Transverse colon (tissue), 4 donors: ENCODE measurements around the gene SLC22A14. TPM values are rescaled to one million over a fixed set of nuclear protein-coding genes. Genes with fewer than 3 reads are reported as not detected.

ENCODE experiments used
- DNase-seq: peaks from one replicate; pipeline ENCODE4 v3.0.0-alpha.2; 2019
- H3K27ac ChIP-seq, 4 donors: fragments of 200-600 bp; sonication (generic); 2 replicates each; pipeline ENCODE4 v1.5.1; 2016 to 2018; ENCODE audit warnings: inconsistent platforms in 4 of 4
- H3K27me3 ChIP-seq: fragments of 200-600 bp; sonication (generic); 2 replicates; pipeline ENCODE4 v1.5.1; 2017; ENCODE audit warnings: inconsistent platforms
- H3K36me3 ChIP-seq, 4 donors: fragments of 200-600 bp; sonication (generic); 2 replicates each; pipeline ENCODE4 v1.5.1; 2017 to 2019; ENCODE audit warnings: inconsistent platforms in 4 of 4
- H3K4me1 ChIP-seq, 4 donors: fragments of 200-600 bp; sonication (generic); 2 replicates each; pipeline ENCODE4 v1.5.1; 2017 to 2020; ENCODE audit warnings: inconsistent platforms in 4 of 4
- H3K4me3 ChIP-seq, 4 donors: fragments of 200-600 bp; sonication (generic); 1 replicate in 1 of 4; 2 replicates in 3 of 4; pipeline versions ENCODE4 v1.5.1 to v1.6.1; 2017 to 2019; ENCODE audit warnings: inconsistent platforms in 4 of 4
- H3K9me3 ChIP-seq, 2 donors: fragments of 200-600 bp; sonication (generic); 2 replicates each; pipeline ENCODE4 v1.5.1; 2017 to 2019; ENCODE audit warnings: inconsistent platforms in 2 of 2
- EP300 ChIP-seq: sonication (generic); formaldehyde crosslinking; IDR thresholded peaks from one replicate; pipeline ENCODE4 v1.6.1; 2017; ENCODE audit warnings: antibody characterized with exemption, low read depth
- POLR2A ChIP-seq: fragments of 450-650 bp; IDR thresholded peaks from one replicate; pipeline ENCODE4 v1.6.1; 2016; ENCODE audit warnings: antibody characterized with exemption, mild to moderate bottlenecking, moderate library complexity
- POLR2AphosphoS5 ChIP-seq, 3 donors: sonication (generic); formaldehyde crosslinking; IDR thresholded peaks; one replicate each; pipeline ENCODE4 v1.6.1; 2016; ENCODE audit warnings: antibody characterized with exemption in 3 of 3
- WGBS, 2 donors: methylation state at CpG; one replicate each; pipeline ENCODE4 v1.1.5; 2018; ENCODE audit warnings: low coverage in 1 of 2; 5-methylcytosine and 5-hydroxymethylcytosine counted together
- in situ Hi-C, 4 donors: fragments of 200-750 bp; cut with MboI; loops; one replicate each; pipeline versions ENCODE4 v1.15.0 to v1.15.1; 2017; ENCODE audit warnings: low sequenced_read_pairs in 3 of 4, low pct_ligation_motif_present in 1 of 4, low pct_unique_long_range_greater_than_20kb in 1 of 4
- intact Hi-C: fragments of 100-400 bp; cut with DNase I; formaldehyde crosslinking; loops from one replicate; pipeline ENCODE4 v1.15.1; 2023; ENCODE audit warnings: low total_unique reads
- total RNA-seq, 4 donors: library from RNA; depleted of rRNA; stranded (reverse); fragments of >200 nt; gene quantifications; one replicate each; pipeline ENCODE4 v1.1.0, GENCODE V29; 2016
- TF ChIP-seq, protein P1 (sequence below), 5 experiments: fragments of 200-600 bp in 3 of 5; fragments of 450-650 bp in 2 of 5; sonication (generic) in 3 of 5; IDR thresholded peaks; 1 replicate in 2 of 5; 2 replicates in 3 of 5; pipeline ENCODE4 v1.5.1; 2016 to 2017; ENCODE audit warnings: antibody characterized with exemption in 5 of 5, inconsistent platforms in 3 of 5, mild to moderate bottlenecking in 2 of 5, moderate library complexity in 1 of 5

SLC22A14 gene
- total RNA-seq, 4 donors from 2014 or later = 0.48 TPM; not detected in 3

DNA sequence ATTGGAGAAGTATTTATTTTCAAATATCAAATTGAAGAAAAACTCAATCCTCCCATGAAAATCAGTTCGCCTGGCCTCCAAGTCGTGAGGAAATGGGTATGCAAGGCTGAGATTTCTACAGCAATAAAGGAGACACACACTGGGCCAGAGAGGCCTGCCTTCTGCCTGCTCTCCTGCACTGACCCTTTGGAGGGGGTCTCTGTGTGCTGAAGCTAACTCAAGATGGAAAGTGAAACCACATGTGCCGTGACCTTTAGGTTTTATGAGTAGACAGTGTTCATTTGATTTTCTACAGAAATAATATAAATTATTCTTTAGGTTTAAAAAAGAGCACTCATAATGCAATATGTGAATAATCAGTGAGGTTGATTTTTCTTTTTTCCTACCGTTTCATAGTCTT, 28.4 kb upstream of the SLC22A14 start:
- DNase-seq = no peak
- TF ChIP-seq EP300 = no peak
- TF ChIP-seq POLR2A = no peak
- TF ChIP-seq, protein P1, sequence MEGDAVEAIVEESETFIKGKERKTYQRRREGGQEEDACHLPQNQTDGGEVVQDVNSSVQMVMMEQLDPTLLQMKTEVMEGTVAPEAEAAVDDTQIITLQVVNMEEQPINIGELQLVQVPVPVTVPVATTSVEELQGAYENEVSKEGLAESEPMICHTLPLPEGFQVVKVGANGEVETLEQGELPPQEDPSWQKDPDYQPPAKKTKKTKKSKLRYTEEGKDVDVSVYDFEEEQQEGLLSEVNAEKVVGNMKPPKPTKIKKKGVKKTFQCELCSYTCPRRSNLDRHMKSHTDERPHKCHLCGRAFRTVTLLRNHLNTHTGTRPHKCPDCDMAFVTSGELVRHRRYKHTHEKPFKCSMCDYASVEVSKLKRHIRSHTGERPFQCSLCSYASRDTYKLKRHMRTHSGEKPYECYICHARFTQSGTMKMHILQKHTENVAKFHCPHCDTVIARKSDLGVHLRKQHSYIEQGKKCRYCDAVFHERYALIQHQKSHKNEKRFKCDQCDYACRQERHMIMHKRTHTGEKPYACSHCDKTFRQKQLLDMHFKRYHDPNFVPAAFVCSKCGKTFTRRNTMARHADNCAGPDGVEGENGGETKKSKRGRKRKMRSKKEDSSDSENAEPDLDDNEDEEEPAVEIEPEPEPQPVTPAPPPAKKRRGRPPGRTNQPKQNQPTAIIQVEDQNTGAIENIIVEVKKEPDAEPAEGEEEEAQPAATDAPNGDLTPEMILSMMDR (IDR thresholded peaks at IDR 0.05) = no peak
- no peak for TF ChIP-seq POLR2AphosphoS5 (IDR thresholded peaks at IDR 0.05)
- Histone ChIP-seq H3K9me3 (no peaks in the 10 kb centered on the region), H3K36me3 (peaks cover 0 to 52% (median 15%) of the 10 kb centered on the region in 4 donors), H3K4me1 (no peaks in the 10 kb centered on the region), H3K27me3 (no peaks in the 10 kb centered on the region), H3K27ac (no peak overlapping the region), H3K4me3 (no peak overlapping the region)
- in situ Hi-C loops = no loop called here
- 86 to 98% methylated on average over 4 of the region's 4 CpGs for WGBS, 2 donors
- intact Hi-C loops = no loop called here

DNA sequence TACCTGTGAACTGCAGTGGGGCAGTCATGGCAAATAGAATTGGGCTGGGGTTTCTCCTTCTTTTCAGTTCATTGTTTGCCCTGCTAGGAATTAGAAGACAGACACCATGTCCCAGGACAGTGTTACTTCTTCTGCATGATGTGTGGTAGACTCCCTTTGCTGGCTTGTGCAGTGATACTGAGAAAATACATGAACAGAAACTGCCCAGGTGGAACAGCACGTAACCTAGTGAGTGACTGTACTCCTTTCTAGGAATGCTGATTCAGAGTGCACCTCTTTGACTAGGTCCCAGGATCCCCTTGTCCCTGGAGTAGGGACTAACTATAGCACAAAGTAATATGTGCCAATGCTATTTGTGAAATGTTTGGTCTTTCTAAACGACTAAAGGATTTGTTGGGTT, 27.2 kb upstream of the SLC22A14 start:
- H3K36me3 ChIP-seq = peaks cover 0 to 46% (median 15%) of the 10 kb centered on the region in 4 donors
- intact Hi-C loops (no loop called here), in situ Hi-C loops (no loop called here)
- whole genome bisulfite sequencing, 2 donors = 74 to 79% methylated on average over 2 of the region's 2 CpGs
- H3K27me3 ChIP-seq = no peaks in the 10 kb centered on the region
- no peaks in the 10 kb centered on the region for H3K9me3 ChIP-seq
- no peaks in the 10 kb centered on the region for H3K4me1 ChIP-seq
- no peak for DNase-seq
- no peak overlapping the region for H3K4me3 ChIP-seq
- TF ChIP-seq POLR2AphosphoS5 (IDR thresholded peaks at IDR 0.05) = no peak
- no peak for TF ChIP-seq POLR2A
- TF ChIP-seq, protein P1 (IDR thresholded peaks at IDR 0.05) = no peak
- no peak for TF ChIP-seq EP300
- no peak overlapping the region for H3K27ac ChIP-seq

DNA sequence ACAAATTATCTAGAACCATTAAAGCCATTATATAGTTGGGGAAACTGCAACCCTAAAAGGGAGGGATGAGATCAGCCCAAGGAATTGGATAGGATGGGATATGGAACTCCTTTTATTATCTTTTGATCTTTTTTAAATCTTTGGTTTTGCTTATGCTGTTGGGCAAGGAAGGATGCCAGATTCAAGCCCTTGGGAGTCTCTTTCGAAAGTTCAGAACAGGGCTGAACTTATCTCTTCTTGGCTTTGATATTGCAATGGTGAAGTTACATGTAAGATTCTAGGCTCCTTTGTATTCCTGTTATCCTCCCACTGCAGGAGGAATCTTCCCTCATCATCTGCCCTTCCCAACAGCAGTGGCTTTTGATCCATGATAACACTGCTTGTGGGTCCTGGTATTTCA, 26.5 kb upstream of the SLC22A14 start:
- intact Hi-C loops (no loop called here), in situ Hi-C loops (no loop called here)
- Histone ChIP-seq H3K4me3 (no peak overlapping the region), H3K4me1 (no peaks in the 10 kb centered on the region), H3K36me3 (peaks cover 0 to 38% (median 15%) of the 10 kb centered on the region in 4 donors), H3K9me3 (no peaks in the 10 kb centered on the region), H3K27ac (no peak overlapping the region), H3K27me3 (no peaks in the 10 kb centered on the region)
- DNase-seq = no peak
- TF ChIP-seq EP300 (no peak), POLR2AphosphoS5 (IDR thresholded peaks at IDR 0.05) (no peak), POLR2A (no peak)
- TF ChIP-seq, protein P1 (IDR thresholded peaks at IDR 0.05) = no peak
- WGBS, 2 donors = 87 to 100% methylated on average over 1 of the region's 1 CpG

DNA sequence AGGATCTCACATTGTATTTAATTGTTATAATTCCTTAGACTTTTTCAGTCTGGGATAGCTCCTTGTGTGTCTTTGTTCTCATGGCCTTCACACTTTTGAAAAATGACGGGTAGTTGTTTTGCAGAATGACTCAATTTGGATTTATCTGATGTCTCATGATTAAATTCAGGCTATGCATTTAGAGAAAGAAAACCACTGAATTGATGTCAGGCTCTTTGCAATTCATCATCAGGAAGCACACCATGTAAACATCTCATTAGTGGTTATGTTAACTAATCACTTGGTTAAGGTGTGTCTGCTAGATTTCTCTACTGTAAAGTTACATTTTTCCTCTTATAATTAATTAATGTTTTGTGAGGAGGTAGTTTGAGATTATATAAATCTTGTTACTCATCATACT, 24.5 kb upstream of the SLC22A14 start:
- WGBS, 2 donors = 67 to 78% methylated on average over 1 of the region's 1 CpG
- no peaks in the 10 kb centered on the region for H3K4me1 ChIP-seq
- no peaks in the 10 kb centered on the region for H3K27me3 ChIP-seq
- intact Hi-C loops = no loop called here
- H3K4me3 ChIP-seq = no peak overlapping the region
- no peak overlapping the region for H3K27ac ChIP-seq
- DNase-seq = no peak
- H3K9me3 ChIP-seq = no peaks in the 10 kb centered on the region
- in situ Hi-C loops = no loop called here
- peaks cover 0 to 22% (median 9%) of the 10 kb centered on the region in 4 donors for H3K36me3 ChIP-seq
- no peak for TF ChIP-seq POLR2A
- TF ChIP-seq EP300 = no peak
- TF ChIP-seq POLR2AphosphoS5 (IDR thresholded peaks at IDR 0.05) = no peak
- TF ChIP-seq, protein P1 (IDR thresholded peaks at IDR 0.05) = no peak
